OCI-LY1 (cell line): ENCODE data around the gene WDPCP.

Experiments used
- EZH2 ChIP-seq: fragments of 200-600 bp; sonication (generic), shearing (Covaris generic); IDR thresholded peaks from 2 replicates; pipeline ENCODE4 v1.8.0; 2017; ENCODE audit warnings: borderline replicate concordance, mixed run types, mild to moderate bottlenecking, antibody characterized with exemption, low read length, moderate library complexity, mixed read lengths
- TF ChIP-seq, protein P1 (sequence below): fragments of 200-600 bp; sonication (generic), shearing (Covaris generic); IDR thresholded peaks from 2 replicates; pipeline ENCODE4 v1.5.1; 2017; ENCODE audit warnings: mild to moderate bottlenecking, antibody characterized with exemption, low read length, moderate library complexity, mixed read lengths

DNA sequence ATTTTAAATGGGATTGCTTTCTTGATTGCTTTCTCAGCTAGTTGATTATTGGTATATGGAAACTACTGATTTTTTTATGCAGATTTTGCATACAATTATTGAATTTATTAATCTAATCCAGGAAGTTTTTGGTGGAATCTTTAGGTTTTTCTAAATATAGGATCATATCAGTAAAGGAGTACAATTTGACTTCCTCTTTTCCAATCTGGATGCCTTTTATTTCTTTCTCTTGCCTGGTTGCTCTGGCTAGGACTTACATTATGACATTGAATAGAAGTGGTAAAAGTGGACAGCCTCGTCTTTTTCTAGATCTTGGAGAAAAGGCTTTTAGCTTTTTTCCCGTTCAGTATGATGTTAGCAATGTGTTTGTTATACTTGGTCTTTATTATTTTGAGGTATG lies 486.3 kb downstream of the WDPCP start:
- TF ChIP-seq, protein P1, sequence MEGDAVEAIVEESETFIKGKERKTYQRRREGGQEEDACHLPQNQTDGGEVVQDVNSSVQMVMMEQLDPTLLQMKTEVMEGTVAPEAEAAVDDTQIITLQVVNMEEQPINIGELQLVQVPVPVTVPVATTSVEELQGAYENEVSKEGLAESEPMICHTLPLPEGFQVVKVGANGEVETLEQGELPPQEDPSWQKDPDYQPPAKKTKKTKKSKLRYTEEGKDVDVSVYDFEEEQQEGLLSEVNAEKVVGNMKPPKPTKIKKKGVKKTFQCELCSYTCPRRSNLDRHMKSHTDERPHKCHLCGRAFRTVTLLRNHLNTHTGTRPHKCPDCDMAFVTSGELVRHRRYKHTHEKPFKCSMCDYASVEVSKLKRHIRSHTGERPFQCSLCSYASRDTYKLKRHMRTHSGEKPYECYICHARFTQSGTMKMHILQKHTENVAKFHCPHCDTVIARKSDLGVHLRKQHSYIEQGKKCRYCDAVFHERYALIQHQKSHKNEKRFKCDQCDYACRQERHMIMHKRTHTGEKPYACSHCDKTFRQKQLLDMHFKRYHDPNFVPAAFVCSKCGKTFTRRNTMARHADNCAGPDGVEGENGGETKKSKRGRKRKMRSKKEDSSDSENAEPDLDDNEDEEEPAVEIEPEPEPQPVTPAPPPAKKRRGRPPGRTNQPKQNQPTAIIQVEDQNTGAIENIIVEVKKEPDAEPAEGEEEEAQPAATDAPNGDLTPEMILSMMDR, result no peak
- TF ChIP-seq EZH2, result no peak
